Left cardiac atrium (tissue), 4 donors: ENCODE measurements around the gene MED9. TPM values are rescaled to one million over a fixed set of nuclear protein-coding genes. Genes with fewer than 3 reads are reported as not detected.

Experiments used
- ATAC-seq, 2 donors: fragments of 200-7000 bp; cut with Tn5 transposase; one replicate each; pipeline ENCODE4 v1.9.1; 2020; ENCODE audit warnings: mild to moderate bottlenecking in 2 of 2, moderate library complexity in 2 of 2
- DNase-seq: peaks from one replicate; pipeline ENCODE4 v3.0.0-alpha.2; 2020
- intact Hi-C, 2 donors: fragments of 100-400 bp; cut with DNase I; formaldehyde crosslinking; loops; one replicate each; pipeline versions ENCODE4 v1.14.1 to v1.15.1; 2022 to 2023
- total RNA-seq, 2 donors: library from RNA; stranded (reverse); fragmentation: NEBNext Ultra II Directional; extraction: Animal tissue kit (Norgen Biotek cat#: 25700); gene quantifications; one replicate each; pipeline ENCODE4 v1.2.1, GENCODE V29; 2021
- donor health status: DM: no; HTN: yes; CAD: no.
- donor health status: DM: no; HTN: yes; CAD: no; lungs with severe emphysema.
- donor health status: DM: yes; HTN: yes; CAD: no.
- donor health status: Dilated cardiomyopathy.

Gene MED9
- total RNA-seq, 2 donors from 2014 or later, result 26.8 to 35.1 TPM

DNA sequence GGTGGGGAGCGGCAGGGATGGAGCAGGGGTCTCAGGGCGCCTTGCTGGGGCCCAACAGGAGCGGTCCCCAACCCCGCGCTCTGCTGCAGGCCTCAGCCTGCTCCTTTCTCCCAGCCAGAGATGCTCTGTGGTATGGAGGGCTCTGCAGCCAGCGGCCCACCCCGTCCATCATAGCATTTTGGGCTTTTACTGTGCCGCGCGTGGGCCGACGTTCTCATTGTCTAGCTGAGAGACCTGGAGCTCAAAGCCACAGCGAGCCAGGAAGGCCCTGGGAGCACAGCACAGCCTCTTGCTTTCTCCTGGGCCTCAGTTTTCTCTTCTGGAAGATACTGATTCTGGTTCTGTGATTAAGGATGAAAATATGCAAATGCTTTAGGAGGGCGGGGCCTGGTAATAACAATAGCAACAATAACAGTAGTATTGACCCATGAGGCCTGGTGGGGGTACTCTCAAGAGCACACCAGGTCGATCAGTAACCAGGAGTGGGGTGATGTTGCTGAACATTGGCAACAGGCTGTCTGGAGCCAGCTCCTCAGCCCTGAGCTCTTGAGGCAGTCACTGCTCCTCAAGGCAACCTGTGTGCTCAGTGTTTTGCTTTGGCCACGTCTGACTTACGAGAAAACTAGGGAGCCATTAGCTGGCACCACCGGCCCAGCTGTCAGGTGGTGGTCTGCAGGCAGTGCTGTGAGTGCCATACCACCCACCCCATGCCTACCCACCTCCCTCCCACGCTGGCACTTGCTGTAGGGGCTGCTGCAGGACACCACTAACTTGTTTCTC lies 20.5 kb downstream of the MED9 start:
- intact Hi-C loops, result loop anchor here (1.0 to 5.0 kb wide), 5 partner anchors 50 to 145 kb away; no protein-coding TSS in a partner anchor
- ATAC-seq, result no peak
- no peak for DNase-seq

DNA sequence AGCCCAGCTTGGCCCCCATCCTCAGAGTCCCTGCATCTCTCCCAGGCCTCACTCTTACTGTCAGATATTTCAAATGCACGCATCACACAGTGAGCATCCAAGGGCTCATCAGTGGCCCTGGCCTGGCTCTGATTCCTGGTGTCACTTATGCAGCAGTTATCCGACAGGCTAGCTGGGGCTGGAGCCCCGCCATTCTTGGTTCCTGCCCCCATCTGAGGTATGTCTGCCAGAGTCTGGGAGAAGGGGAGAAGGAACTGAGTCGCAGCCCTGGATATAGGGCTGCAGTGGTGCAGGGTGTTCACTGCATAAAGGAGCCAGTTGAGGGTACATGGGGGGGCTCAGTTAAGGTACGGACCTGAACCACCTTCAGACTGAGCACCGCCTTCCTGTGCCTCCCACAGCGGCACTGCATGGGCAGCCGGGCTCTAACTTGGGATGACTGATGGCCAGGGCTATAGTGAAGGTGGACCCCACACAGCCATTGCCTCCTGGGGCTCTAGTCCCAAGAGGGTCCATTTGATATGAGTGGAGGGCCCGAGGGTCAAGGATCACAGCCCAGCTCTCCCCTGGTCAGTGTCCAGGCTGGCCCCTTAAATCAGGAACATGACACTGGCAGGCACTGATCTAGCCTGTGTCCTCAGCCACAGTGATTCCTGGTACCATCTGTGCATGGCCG lies 21.2 kb downstream of the MED9 start:
- ATAC-seq, result no peak
- intact Hi-C loops, result loop anchor here (1.0 to 5.0 kb wide), 5 partner anchors 49 to 144 kb away; no protein-coding TSS in a partner anchor
- DNase-seq, result no peak

DNA sequence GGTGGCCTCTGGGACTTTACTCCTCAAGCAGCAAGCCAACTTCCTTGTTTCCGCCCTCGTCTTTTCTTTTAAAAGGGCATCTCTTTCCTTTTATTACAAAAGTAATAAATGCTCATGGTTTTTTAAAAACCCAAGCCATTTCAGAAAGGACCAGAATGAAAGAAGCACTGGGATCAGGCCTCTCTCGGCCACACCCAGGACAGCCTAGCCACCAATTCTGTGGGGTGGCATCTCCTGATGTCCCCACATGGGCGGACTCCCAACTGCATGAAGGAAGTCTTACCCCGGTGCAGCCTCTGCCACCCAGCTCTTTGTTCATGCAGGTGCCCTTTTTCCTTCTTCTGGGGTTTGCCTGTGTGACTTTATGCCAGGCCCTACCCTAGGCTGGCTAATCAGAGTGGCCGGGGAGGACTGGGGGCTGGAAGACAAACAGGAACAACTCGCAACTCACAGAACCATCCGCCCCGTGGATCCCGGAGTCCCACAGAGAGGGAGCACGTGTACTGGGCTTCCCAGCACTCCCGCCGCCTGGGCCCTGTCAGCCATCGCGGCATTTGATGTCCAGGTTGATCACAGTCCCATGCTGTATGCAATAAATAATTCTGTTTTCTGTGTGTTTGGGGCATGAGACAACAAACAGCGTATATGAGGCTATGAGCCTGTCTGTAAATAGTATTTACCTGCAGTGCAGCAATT lies 22.0 kb downstream of the MED9 start:
- DNase-seq (no peak), ATAC-seq (no peak)
- intact Hi-C loops, result loop anchor here (5.0 kb wide), 4 partner anchors 49 to 144 kb away; no protein-coding TSS in a partner anchor

DNA sequence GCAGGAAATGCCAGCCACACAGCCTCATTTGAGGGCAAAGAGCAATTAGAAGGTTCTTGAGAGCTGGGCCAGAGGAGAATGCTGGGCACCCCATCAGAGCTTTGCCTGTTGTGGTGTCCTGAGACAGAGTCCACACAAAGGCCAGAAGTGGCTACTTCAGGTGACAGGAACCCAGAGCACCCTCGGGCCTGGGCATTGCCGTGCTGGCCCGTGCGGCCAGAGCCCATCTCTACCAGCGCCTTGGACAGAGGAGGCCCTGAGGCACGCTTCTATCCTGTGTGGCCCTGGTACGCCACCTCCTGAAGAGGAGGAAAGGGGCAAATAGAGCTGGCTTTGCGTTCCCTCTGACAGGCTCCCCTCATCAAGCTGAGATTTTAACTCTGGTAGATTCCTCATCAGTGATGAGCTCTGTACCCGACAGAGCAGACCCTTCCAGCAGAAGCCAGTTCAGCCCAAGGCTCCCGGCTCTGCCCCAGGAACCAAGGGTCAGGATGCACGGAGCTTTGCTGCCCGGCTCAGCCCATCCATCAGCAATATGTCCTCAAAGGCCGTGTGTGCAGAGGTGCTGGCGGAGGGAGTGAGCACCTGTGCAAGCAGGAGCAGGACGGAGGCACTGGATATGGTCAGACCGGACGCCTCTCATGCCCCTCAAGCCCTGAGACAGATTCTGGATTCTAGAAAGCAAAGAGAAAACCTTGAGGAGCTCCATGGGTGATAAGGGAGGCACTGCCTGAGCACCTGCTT lies 22.8 kb downstream of the MED9 start:
- ATAC-seq (no peak), DNase-seq (no peak)
- intact Hi-C loops, result loop anchor here (5.0 kb wide), 4 partner anchors 48 to 143 kb away; no protein-coding TSS in a partner anchor

DNA sequence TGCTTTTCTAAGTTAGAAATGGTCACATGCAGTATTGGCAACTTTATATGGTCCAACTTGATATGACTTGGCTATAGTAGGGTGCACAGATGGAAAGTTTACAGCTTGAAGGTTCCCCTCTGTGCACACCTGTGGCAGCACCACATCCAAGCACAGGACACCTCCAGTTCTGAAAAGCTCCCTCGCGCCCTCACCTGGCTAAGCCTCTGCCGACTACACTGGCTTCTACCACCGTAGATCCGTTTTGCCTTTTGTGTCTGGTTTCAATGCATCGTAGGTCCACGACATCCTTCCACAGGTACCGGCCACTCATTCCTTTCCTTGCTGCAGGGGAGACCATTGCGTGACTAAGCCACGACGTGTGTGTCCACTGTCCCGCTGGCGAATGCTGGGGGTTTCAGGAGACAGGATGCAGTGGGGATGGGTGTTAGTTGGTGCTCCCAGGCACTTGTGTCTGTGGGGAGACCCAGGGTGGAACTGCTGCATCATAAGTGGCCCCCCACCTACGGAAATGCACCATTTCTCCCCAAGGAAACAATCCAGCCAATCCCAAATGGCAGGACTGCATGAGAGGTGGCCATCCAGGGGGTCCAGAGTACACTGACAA lies 24.3 kb downstream of the MED9 start:
- ATAC-seq (no peak), DNase-seq (no peak)
- intact Hi-C loops, result no loop called here

DNA sequence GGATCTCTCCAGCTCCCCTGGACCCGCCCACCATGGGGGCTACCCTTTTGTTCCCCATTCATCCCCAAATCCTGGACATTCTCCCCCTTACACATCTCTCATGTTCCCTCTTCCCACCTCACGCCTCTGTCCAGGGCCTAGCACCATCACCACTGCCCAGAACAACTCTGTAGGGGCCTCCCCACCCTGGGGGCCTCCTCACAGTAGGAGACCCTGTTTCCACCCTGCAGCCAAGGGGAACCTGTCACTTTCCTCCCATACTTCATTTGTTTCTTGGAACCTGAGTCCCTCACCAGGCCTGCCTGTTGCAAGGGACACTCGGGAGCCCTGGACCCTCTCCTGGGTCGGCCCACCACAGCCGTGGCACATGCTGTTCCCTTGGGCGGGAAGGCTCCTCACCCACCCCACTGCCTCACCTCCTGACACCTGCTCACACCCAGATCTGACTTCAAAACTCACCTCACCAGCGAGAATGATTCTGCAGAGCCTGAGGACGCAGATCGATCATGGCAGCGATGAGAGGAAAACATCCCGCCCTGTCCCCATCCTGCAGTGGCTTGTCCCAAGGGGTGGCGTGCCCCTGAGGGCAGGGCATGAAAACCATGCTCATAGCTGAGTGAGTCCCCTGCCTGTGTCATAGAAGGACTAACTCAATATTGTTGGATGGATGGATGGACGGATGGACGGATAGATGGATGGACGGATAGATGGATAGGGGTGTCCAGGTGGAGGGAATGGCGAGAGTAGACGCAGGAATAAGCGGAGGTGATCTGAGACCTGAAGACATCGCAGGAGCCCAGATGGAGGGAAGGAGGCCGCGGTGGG lies 26.2 kb downstream of the MED9 start:
- intact Hi-C loops, result no loop called here
- ATAC-seq, result no peak
- no peak for DNase-seq

DNA sequence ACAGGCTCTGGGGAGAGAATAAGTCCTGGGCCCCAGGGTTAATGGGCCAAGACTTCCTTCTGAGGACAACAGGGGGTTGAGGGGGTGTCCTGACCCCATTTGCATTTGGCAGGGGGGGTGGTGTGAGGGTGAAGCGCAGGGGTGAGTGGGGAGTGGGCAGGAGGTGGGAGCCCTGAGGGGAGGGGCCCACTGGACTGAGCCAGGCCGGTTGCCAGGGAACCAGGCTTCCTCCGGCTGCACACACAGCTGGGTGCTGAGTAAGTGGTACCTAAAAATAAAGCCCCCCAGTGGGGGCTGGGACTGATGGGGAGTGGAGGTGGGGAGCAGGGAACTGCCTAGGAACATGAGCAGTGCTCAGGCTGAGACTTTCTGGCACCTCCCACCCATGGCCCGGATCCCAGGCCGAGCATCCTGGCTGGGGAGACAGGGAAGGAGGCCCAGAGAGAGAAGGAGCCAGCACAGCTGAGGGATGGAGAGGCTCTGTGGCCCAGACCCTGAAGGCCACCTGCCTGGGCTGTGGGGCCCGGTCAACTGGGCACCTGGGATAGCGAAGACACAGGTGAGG lies 26.8 kb downstream of the MED9 start:
- intact Hi-C loops, result no loop called here
- peak in 1 of 2 donors; percentile 30 for ATAC-seq
- DNase-seq, result no peak

DNA sequence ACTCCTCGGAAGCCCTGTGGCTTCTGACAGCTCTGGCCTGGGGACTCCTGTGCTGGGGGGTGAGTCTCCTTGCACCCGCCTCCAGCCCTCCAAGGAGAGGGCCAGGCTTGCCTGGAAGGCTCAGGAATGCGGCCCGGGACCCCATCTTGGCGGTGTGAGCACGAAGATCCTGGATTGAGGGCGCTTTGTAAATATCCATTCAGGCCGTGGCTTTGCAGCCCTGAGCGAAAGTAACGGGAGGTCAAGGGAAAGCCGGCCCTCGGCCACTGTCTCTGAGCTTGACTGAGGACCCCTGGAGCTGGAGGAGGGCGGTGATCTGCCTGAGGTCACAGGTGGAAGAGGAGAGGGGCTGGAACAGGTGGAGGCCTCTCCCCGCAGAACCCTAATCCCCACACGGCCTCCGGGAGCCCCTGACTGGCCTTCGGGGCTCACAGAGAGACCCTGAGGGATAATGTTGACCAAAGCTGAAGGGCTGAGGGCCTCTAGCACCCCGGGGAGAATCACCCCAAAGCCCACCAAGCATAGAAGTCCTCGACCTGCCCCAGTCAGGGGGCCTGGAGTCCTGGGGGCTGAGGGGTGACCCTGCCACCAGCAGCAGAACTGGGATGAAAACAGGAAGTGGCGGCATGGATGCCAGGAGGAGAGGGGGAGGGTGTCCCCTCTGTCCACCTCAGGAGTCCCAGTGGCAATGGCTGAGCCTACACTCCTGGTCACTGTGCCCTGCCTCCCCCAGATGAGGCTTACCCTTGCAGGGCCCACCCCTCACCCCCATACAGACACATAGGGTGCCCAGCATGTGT lies 27.7 kb downstream of the MED9 start:
- ATAC-seq (no peak), DNase-seq (no peak)
- intact Hi-C loops, result no loop called here

DNA sequence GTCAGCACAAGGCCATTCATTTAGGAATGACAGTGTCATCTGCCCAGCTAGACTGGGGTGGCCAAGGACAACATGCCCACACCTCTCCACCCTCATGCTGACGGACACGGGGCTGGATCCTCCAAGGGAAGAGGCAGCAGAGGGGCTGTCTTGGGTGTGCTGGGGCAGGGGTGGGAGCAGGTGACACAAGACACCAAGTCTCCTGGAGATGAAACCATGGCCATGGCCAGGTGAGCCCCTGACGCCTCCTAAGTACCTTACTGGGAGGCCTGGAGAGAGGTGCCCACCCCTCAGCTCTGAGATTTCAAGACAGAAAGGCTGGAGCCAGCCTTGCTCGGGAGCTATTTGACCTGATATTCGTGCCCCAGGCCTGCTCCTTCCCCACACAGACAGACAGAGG lies 28.4 kb downstream of the MED9 start:
- DNase-seq (no peak), ATAC-seq (no peak)
- intact Hi-C loops, result no loop called here

DNA sequence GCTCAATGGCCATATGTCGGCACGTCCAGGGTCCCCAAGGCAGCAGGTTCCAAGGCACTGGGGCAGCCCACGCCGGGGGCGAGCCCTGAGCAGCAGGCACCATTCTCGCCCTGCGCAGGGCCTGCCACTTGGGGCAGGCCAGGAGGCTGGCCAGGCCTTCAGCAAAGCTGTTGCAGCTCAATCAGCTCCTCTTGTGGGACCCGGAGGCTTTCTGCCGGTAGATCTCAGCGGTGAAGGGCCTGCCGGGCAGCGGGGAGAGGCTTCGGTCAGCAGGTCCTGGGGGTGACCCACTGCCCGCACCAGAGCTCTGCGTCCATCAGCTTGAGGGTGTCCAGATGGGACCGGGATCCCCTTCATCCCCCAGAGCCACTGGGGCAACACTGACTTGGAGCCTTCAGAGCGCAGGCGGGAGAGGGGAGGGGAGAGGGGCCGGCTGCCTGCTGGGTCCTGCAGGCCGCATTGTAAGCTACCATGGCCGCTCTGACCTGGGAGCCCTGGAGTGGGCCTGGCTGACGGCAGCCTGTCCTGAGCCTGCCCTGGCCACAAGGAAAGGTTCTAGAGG lies 28.9 kb downstream of the MED9 start:
- intact Hi-C loops, result no loop called here
- DNase-seq (peak; percentile 24), ATAC-seq (no peak)

DNA sequence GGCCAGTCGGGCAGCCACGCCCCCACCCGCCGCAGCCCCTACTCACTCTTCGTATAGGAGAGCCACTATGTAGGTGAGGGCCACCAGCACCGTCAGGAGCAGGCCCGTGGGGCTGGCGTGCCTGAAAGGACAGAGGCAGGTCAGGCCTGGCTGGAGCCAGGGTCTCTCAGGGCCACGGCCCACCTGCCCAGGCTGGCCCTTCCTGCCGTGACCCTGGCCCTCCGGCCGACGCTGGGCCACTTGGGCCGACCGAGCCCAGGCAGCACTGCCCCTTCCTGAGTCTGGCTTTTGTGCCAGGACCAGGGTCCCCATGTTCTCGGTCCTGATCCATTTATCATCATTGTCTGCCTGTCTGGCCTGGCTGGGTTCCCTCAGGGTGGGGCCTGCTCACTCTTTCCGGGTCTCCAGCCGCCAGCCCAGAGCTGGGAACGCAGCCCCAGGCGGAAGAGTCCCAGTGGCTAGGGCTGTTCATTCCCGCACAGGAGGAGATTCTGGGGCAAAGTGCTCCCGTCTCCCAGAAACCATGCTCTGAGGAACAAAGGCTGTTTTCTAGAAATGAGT lies 29.5 kb downstream of the MED9 start:
- intact Hi-C loops, result no loop called here
- DNase-seq, result peak; percentile 70
- ATAC-seq, result peak; percentile 40 to 50

DNA sequence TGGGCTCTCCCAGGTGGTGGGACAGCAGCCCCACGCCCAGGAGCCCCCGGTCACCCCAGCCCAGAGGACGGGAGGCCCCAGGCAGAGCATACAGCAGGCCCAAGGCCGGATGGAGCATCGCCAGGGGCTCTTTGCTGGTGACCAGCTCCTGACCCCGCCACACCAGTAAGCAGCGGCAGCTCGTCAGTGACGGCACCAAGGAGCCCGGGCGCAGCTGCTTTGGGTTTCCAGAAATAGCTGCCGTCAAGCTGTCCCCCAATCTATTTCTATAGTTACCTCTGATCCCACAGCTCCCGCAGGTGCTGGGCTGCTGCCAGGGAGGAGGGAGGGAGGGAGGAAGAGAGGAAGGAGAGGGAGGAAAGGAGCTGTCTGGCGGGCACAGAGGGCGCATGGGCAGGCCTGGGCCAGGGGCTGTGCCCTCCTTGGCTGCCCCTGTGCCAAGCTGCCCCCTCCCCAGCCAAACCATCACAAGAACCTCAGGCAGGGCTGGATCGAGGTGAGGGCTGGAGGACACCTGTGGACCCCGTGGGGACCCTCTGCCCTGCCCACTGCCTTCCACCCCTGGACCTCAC lies 30.2 kb downstream of the MED9 start:
- ATAC-seq (peak; percentile 74 to 78), DNase-seq (peak; percentile 82)
- intact Hi-C loops, result no loop called here

DNA sequence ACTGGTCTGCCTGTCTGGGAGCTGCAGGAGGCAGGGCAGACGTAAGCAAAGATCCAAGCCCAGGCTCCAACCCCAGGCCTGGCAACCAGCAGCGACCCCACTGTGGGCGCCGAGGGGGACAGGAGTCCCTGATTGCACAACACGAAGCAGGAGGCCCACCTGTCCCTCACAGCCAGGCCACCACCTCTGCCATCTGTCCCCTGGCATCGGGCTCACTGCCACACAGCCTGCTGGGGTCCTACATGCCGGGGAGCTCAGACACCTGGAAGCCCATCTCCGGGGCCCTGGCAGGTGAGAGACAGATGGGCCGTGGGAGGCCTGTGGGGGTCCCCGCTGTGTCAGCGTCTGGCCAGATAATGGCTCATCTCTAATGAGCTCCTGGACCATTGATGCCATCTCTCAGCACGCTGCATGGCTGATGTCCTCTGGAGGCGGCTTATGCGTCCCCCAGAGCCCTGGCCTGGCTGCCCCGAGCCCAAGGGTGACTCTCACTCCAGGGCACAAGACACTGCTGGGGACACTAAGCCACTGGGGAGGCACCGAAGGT lies 30.7 kb downstream of the MED9 start:
- ATAC-seq (no peak), DNase-seq (peak; percentile 17)
- intact Hi-C loops, result no loop called here

DNA sequence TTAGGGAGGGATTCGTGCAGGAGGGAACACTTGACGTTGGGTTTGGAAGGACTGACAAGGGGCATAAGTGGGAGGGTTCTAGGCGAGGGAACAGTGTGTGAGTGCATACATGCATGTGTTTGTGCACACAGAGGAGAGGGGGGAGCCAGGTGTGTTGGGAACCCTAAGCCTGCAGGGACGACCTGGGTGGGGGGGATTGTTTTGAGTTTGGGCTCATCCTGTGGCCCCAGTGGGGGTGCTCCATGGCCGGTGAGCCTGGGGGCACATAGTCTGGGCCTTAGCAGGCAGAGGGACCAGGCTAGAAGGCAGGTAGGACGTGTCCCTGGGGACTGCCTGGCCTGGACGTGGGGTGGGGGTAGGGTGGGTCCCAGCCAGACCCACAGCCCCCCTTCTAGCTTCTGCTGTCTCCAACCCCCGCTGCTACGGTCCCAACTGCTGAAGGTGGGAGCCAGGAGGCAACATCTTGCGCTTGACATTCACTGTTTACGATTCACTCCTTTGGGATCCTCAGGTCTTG lies 31.3 kb downstream of the MED9 start:
- peak; percentile 20 for DNase-seq
- intact Hi-C loops, result no loop called here
- no peak for ATAC-seq
